Spleen (tissue), 7 donors: ENCODE measurements around the gene HMOX2.

ENCODE experiments used
- CTCF ChIP-seq, 11 experiments: fragments of 200-600 bp in 7 of 11; fragments of 450-650 bp in 4 of 11; sonication (generic) in 4 of 11; IDR thresholded peaks in 8 of 11; conservative IDR thresholded peaks in 3 of 11; 1 replicate in 7 of 11; 2 replicates in 4 of 11; pipeline versions ENCODE4 v1.4.0 to v1.8.0; 2016 to 2021; ENCODE audit warnings: antibody characterized with exemption in 11 of 11, inconsistent platforms in 4 of 11, mild to moderate bottlenecking in 1 of 11
- POLR2A ChIP-seq, 3 donors: fragments of 450-650 bp; IDR thresholded peaks; one replicate each; pipeline ENCODE4 v1.5.1; 2017; ENCODE audit warnings: antibody characterized with exemption in 3 of 3, mild to moderate bottlenecking in 1 of 3
- POLR2AphosphoS5 ChIP-seq, 3 donors: sonication (generic); formaldehyde crosslinking; IDR thresholded peaks; one replicate each; pipeline ENCODE4 v1.5.1; 2017; ENCODE audit warnings: antibody characterized with exemption in 3 of 3
- donor health status: DM: no; HTN: no; CAD: no; lungs with moderate emphysema.
- donor health status: DM: no; HTN: no; CAD: no.
- donor health status: DM: no; HTN: no; CAD: no.

GRCh38 chr16:4468972-4469371 is 7.2 kb upstream of the HMOX2 start:
- no peak for TF ChIP-seq CTCF (IDR thresholded peaks at IDR 0.05 in 8 of 11, conservative IDR thresholded peaks at IDR 0.05 in 3 of 11)
- TF ChIP-seq POLR2A (IDR thresholded peaks at IDR 0.05) = no peak
- no peak for TF ChIP-seq POLR2AphosphoS5 (IDR thresholded peaks at IDR 0.05)
